Activated effector memory CD4-positive, alpha-beta T cell treated with anti-CD3 and anti-CD28 coated beads, Interleukin-2, amount 50 U/mL, for 16 hours (primary cell): ENCODE data around the gene RIPOR3.
"Not testable (repeated sequence)": the region's sequence is repeated elsewhere in the genome, so short reads cannot be mapped to it uniquely, and the experiment has no call there.

Source experiments
- DNase-seq: peaks from one replicate; pipeline ENCODE4 v3.0.0-alpha.2; 2020

Gene RIPOR3

GRCh38 chr20:50676858-50677257, 14.5 kb downstream of the RIPOR3 start:
- no peak for DNase-seq

GRCh38 chr20:50676377-50676731, 15.0 kb downstream of the RIPOR3 start:
- not testable (repeated sequence) for DNase-seq

- no peak for DNase-seq
Measured at GRCh38 chr20:50675671-50676376, 15.5 kb downstream of the RIPOR3 start.

GRCh38 chr20:50674138-50674825, 17.1 kb downstream of the RIPOR3 start:
- no peak for DNase-seq

DNA sequence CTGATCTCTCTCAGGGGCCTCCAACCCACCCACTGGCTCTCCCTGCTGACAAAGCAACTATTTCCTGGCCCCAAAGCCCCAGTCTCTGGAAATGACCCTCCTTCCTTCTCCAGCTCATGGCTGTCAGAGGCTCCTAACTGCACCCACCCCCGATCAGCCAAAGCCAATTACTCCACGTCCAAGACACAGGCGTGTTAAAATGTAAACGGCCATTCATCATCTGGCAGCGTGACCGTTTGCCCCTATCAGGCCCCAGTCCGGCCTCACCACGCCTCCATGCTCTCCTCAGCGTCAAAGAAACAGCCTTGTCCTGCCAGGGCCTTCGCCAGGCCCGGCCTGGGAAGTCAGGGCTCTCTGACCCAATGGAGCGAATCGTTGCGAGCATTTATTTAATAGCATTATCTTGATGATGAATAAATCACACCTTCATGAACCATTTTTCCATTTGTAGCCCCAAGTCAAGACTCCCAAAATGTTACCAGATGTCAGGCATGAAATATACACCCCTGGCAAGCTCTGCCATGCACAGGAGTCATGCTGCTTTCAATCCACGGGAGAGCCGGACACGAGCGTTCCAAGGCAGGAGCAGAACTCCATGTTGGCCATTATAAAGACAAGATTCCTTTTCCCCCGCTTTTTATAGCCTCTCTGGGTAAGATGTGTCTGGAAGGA, 17.7 kb downstream of the RIPOR3 start:
- no peak for DNase-seq

DNA sequence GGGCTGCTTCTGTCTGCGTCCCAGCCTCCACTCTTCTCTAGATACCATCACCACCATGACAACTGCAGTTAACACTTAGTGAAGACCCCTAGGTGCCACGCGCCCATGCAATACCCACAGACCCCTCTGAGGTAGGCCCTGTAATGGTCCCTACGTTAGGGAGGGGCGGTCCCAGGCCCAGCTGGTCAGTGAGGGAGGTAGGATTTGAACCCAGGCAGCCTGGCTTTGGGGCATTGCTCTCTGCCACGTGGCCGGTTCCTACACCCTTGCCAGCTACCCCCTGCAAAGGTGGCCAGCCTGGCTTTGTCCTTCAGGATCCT, 18.2 kb downstream of the RIPOR3 start:
- no peak for DNase-seq

- no peak for DNase-seq
Measured at GRCh38 chr20:50672400-50673145, 18.8 kb downstream of the RIPOR3 start.

DNA sequence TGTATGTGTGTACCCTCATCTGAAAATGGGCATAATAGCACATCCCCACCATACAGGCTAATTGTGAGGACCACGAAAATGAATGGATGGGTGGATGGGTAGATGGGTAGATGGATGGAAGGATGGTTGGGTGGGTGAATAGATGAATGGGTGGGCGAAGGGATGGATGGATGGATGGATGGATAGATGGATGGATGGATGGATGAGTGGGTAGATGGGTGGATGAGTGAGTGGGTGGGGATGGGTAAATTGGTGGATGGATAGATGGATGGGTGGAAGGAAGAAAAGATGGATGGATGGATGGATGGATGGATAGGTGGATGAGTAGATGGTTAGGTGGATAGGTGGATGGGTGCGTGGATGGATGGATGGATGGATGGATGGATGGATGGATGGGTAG, 19.7 kb downstream of the RIPOR3 start:
- no peak for DNase-seq

DNA sequence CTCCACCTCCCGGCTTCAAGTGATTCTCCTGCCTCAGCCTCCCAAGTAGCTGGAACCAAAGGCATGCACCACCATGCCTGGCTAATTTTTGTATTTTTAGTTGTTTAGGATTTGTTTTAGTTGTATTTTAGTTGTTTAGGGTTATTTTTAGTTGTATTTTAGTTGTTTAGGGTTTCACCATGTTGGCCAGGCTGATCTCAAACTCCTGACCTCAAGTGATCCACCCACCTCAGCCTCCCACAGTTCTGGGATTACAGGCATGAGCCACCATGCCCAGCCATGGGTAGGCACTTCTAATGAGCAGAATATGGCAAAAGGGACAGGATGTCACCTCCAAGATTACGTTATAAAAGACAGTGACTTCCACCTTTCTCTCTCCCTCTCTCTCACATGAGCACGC, 20.3 kb downstream of the RIPOR3 start:
- DNase-seq: not testable (repeated sequence)

DNA sequence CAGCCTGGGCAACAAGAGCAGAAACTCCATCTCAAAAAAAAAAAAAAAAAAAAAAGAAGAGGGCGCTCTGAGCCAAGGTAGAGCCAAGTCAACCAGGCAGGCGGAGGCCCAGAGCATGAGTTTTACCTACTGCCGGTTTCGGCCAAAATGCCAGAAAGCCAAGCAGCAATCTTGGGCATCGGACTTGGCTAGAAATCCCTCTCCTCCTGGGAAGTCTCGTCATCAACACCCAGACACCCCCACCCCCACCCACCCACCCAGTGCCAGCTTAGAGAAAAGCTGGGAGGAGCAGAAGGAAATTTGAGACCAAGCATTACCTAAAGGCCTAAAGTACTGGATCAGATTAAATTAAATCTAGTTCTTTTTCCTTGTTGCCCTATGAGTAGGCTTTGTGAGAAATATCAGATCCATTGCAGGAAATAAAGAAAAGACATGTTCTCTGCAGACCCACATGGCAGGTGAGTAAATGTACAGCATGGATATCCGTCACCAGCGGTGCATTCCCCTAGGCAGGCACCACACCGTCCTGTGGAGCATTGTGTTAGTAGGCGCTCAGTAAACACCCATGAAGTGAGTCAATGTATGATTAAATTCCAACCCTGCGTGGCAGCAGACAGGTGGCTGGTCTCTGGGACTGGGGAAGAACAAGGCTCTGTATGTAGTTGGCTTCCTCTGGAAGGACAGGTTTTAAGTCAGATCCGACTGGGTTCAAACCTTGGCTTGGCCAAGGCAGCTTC, 21.0 kb downstream of the RIPOR3 start:
- DNase-seq: no peak

GRCh38 chr20:50668798-50669197, 22.5 kb downstream of the RIPOR3 start:
- DNase-seq: no peak

- no peak for DNase-seq
Measured at GRCh38 chr20:50668326-50668725, 23.0 kb downstream of the RIPOR3 start.

- DNase-seq: no peak
Measured at GRCh38 chr20:50666709-50667298, 24.5 kb downstream of the RIPOR3 start.

DNA sequence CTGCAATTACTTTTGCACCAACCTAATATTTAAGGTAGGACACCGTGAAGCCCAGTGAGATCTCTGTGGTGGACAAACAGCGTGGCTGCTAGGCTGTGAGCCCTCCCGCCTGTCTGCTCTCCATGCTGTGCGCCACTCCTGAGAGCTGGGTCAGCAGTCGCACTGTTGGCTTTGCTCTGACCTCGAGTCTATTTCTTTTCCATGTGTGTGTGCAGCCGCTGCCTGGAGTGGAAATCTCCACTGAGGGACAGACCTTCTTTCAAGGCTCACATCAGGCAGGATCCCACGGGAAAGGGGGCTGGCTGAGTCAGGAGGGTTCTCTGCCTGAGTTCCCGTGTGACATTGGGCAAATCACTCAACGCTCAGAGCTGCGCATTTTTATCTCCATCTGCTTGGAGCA, 27.1 kb downstream of the RIPOR3 start:
- DNase-seq: no peak

GRCh38 chr20:50663095-50663821, 28.1 kb downstream of the RIPOR3 start:
- DNase-seq: no peak

DNA sequence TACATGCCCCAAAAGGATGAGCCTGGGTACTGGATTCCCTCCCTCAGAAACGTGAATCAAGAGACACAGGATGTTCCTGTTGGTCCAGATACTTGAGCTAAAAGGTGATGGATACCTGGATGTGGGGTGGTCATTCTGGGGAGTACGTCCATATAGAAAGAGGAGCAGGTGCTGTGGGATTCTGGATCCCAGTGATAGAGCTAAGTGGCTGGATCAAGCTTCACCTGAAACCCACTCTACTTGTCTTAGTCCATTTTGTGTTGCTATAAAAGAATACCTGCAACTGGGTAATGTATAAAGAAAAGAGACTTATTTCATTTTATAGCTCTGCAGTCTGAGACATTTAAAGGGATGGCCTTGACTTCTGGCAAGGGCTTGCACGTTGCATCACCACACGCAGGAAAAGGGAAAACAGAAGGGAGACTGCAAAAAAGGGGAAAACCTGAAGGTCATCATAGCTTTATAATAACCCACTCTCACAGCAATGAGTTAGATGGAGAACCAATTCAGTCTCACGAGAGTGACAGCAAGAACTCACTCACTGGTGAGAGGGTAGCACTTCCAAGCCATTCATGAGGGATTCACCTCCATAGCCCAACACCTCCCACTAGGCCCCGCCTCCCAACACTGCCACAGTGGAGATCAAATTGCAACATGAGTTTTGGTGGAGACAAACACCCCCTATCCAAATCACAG, 31.2 kb downstream of the RIPOR3 start:
- no peak for DNase-seq

GRCh38 chr20:50658804-50659380, 32.5 kb downstream of the RIPOR3 start:
- DNase-seq: no peak

GRCh38 chr20:50655311-50655880, 35.9 kb downstream of the RIPOR3 start:
- DNase-seq: no peak

DNA sequence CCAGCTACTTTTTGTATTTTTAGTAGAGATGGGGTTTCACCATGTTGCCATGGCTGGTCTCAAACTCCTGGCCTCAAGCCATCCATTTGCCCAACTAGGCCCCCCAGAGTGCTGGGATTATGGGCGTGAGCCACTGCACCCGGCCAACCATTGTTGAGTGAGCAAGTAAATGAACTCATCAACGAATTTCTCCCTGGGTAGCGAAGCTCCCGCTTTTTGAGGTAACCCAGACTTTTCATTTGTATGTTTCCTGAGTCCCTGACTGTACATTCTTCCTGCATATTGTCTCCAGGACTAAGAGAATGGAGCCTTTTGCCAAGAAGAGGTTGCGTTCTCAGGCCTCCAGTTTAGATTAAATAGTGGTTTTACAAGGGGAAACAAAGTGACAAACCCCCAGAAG, 36.4 kb downstream of the RIPOR3 start:
- no peak for DNase-seq

DNA sequence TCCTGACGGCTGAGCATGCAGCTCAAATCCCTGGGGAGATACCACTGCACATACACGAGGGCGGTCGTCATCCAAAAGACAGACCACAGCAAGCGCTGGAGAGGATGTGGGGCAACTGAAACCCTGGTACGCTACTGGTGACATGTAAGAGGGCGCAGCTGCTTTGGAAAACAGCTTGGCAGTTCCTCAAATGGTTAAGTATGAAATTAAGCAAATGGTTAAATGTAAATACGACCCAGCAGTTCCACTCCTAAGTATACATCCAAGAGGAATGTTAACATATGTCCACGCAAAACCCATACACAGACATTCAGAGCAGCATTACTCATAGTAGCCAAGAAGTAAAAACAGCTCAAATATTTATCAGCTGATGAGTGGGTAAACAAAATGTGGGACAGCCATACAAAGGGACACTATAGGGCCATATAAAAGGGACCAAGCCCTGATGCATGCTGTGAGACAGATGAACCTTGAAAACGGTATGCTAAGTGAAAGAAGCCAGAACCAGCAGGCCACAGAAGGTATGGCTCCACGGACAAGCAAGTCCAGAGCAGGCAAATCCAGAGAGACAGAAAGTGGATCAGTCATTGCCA, 38.5 kb downstream of the RIPOR3 start:
- DNase-seq: no peak
